Hepatocyte (in vitro differentiated cells): ENCODE data around the gene GRK5. TPM values are rescaled to one million over a fixed set of nuclear protein-coding genes. Genes with fewer than 3 reads are reported as not detected.
A peak's percentile ranks its signal among the peaks of the same experiment; 100 is the strongest.
"Not testable (repeated sequence)": the region's sequence is repeated elsewhere in the genome, so short reads cannot be mapped to it uniquely, and the experiment has no call there.

Source experiments
- DNase-seq: peaks from one replicate; pipeline ENCODE4 v3.0.0-alpha.2; 2016; ENCODE audit warnings: low spot score
- H2AFZ ChIP-seq: fragments of 200-600 bp; sonication (generic); 2 replicates; pipeline ENCODE4 v1.6.0; 2016; ENCODE audit warnings: antibody characterized with exemption, mild to moderate bottlenecking
- H3K27ac ChIP-seq: fragments of 200-600 bp; sonication (generic); 2 replicates; pipeline ENCODE4 v1.5.1; 2016; ENCODE audit warnings: mild to moderate bottlenecking
- H3K27me3 ChIP-seq: fragments of 200-600 bp; sonication (generic); 2 replicates; pipeline ENCODE4 v1.6.1; 2016
- H3K36me3 ChIP-seq: fragments of 200-600 bp; sonication (generic); replicated peaks from 2 replicates; pipeline ENCODE4 v1.5.1; 2016; ENCODE audit warnings: low read depth; ENCODE audit not compliant: insufficient read depth
- H3K4me1 ChIP-seq: fragments of 200-600 bp; sonication (generic); 2 replicates; pipeline ENCODE4 v1.5.1; 2016; ENCODE audit warnings: mild to moderate bottlenecking, moderate library complexity; ENCODE audit not compliant: insufficient read depth
- H3K4me2 ChIP-seq: fragments of 200-600 bp; sonication (generic); 2 replicates; pipeline ENCODE4 v1.6.0; 2016
- H3K4me3 ChIP-seq: fragments of 200-600 bp; sonication (generic); 2 replicates; pipeline ENCODE4 v1.5.1; 2016; ENCODE audit warnings: mild to moderate bottlenecking
- H3K79me2 ChIP-seq: fragments of 200-600 bp; sonication (generic); 2 replicates; pipeline ENCODE4 v1.6.0; 2017; ENCODE audit warnings: mild to moderate bottlenecking
- H3K9me2 ChIP-seq: fragments of 200-600 bp; sonication (generic); replicated peaks from 2 replicates; pipeline ENCODE4 v1.6.0; 2017; ENCODE audit warnings: mild to moderate bottlenecking; ENCODE audit not compliant: insufficient read depth
- H3K9me3 ChIP-seq: fragments of 200-600 bp; sonication (generic); 2 replicates; pipeline ENCODE4 v1.5.1; 2016; ENCODE audit warnings: low read depth, mild to moderate bottlenecking
- H4K20me1 ChIP-seq: fragments of 200-600 bp; sonication (generic); 2 replicates; pipeline ENCODE4 v1.6.0; 2016; ENCODE audit warnings: mild to moderate bottlenecking; ENCODE audit not compliant: insufficient read depth, poor library complexity, severe bottlenecking
- CTCF ChIP-seq: fragments of 200-600 bp; sonication (generic); IDR thresholded peaks from 2 replicates; pipeline ENCODE4 v1.5.1; 2016; ENCODE audit warnings: antibody characterized with exemption, mild to moderate bottlenecking; ENCODE audit not compliant: poor library complexity
- EZH2 ChIP-seq: fragments of 200-600 bp; sonication (generic); IDR thresholded peaks from 2 replicates; pipeline ENCODE4 v1.6.1; 2016; ENCODE audit warnings: antibody characterized with exemption, mild to moderate bottlenecking, borderline replicate concordance
- EZH2phosphoT487 ChIP-seq: fragments of 200-600 bp; sonication (generic); IDR thresholded peaks from one replicate; pipeline ENCODE4 v1.6.1; 2018; ENCODE audit warnings: antibody characterized with exemption, mild to moderate bottlenecking, low read depth, moderate library complexity; ENCODE audit not compliant: unreplicated experiment, severe bottlenecking
- WGBS: methylation state at CpG from one replicate; pipeline ENCODE4 v1.1.6; 2016; ENCODE audit warnings: low lambda C conversion rate; ENCODE audit errors: missing lambda C conversion rate; 5-methylcytosine and 5-hydroxymethylcytosine counted together
- polyA plus RNA-seq: library from polyadenylated mRNA; unstranded; fragments of >200 nt; fragmentation: Nextera tagmentation; extraction: Ambion mirVana; gene quantifications from 2 replicates; pipeline ENCODE4 v1.2.1, GENCODE V29; 2016
- total RNA-seq: library from RNA; depleted of rRNA; stranded (reverse); fragments of >200 nt; gene quantifications from 2 replicates; pipeline ENCODE4 v1.2.3, GENCODE V29; 2014

Gene GRK5
- total and polyA plus RNA-seq, 2 experiments from 2014 or later: 7.6 to 19.9 TPM

- H3K27ac ChIP-seq: peak overlapping the region; percentile 95
- no peaks in the 10 kb centered on the region for H3K36me3 ChIP-seq
- H3K79me2 ChIP-seq: peaks cover 55% of the 10 kb centered on the region
- no peaks in the 10 kb centered on the region for H3K9me2 ChIP-seq
- 86% methylated on average over 11 of the region's 11 CpGs for WGBS
- TF ChIP-seq EZH2phosphoT487 (no peak), CTCF (no peak), EZH2 (no peak)
- no peak overlapping the region for H3K4me2 ChIP-seq
- no peak overlapping the region for H3K4me3 ChIP-seq
- H4K20me1 ChIP-seq: no peaks in the 10 kb centered on the region
- no peak overlapping the region for H2AFZ ChIP-seq
- no peaks in the 10 kb centered on the region for H3K9me3 ChIP-seq
- no peaks in the 10 kb centered on the region for H3K27me3 ChIP-seq
- no peak for DNase-seq
- H3K4me1 ChIP-seq: peaks cover 29% of the 10 kb centered on the region
Measured at GRCh38 chr10:119268871-119269506, 61.6 kb downstream of the GRK5 start.

GRCh38 chr10:119269737-119270136, 62.4 kb downstream of the GRK5 start:
- no peaks in the 10 kb centered on the region for H3K36me3 ChIP-seq
- H3K27me3 ChIP-seq: no peaks in the 10 kb centered on the region
- 96% methylated on average over 3 of the region's 3 CpGs for WGBS
- no peak overlapping the region for H2AFZ ChIP-seq
- TF ChIP-seq CTCF (no peak), EZH2phosphoT487 (no peak), EZH2 (no peak)
- H3K4me1 ChIP-seq: peaks cover 31% of the 10 kb centered on the region
- H4K20me1 ChIP-seq: no peaks in the 10 kb centered on the region
- H3K9me2 ChIP-seq: no peaks in the 10 kb centered on the region
- DNase-seq: no peak
- H3K4me3 ChIP-seq: no peak overlapping the region
- peaks cover 63% of the 10 kb centered on the region for H3K79me2 ChIP-seq
- peak overlapping the region; percentile 95 for H3K27ac ChIP-seq
- H3K9me3 ChIP-seq: no peaks in the 10 kb centered on the region
- no peak overlapping the region for H3K4me2 ChIP-seq

GRCh38 chr10:119270762-119271366, 63.5 kb downstream of the GRK5 start:
- Histone ChIP-seq H3K4me1 (peaks cover 40% of the 10 kb centered on the region), H4K20me1 (no peaks in the 10 kb centered on the region), H3K36me3 (no peaks in the 10 kb centered on the region), H2AFZ (no peak overlapping the region), H3K79me2 (peaks cover 65% of the 10 kb centered on the region), H3K27me3 (no peaks in the 10 kb centered on the region), H3K27ac (peak overlapping the region; percentile 95), H3K4me2 (peak overlapping the region; percentile 59), H3K9me3 (no peaks in the 10 kb centered on the region), H3K4me3 (no peak overlapping the region), H3K9me2 (no peaks in the 10 kb centered on the region)
- peak; percentile 88 for DNase-seq
- 36% methylated on average over 18 of the region's 18 CpGs for WGBS
- TF ChIP-seq EZH2: no peak
- TF ChIP-seq CTCF: no peak
- no peak for TF ChIP-seq EZH2phosphoT487

- H3K4me1 ChIP-seq: peaks cover 40% of the 10 kb centered on the region
- H3K9me3 ChIP-seq, H4K20me1 ChIP-seq, H3K9me2 ChIP-seq, H3K27me3 ChIP-seq, H3K36me3 ChIP-seq, H2AFZ ChIP-seq, H3K4me3 ChIP-seq, DNase-seq: not testable (repeated sequence)
- peak overlapping the region; percentile 59 for H3K4me2 ChIP-seq
- WGBS: 96% methylated on average over 7 of the region's 7 CpGs
- peaks cover 69% of the 10 kb centered on the region for H3K79me2 ChIP-seq
- H3K27ac ChIP-seq: peak overlapping the region; percentile 95
Measured at GRCh38 chr10:119272338-119272734, 65.0 kb downstream of the GRK5 start.
